AG20443 (cell line): ENCODE measurements around the gene MAPRE3.
A peak's percentile ranks its signal among the peaks of the same experiment; 100 is the strongest.

Source experiments
- DNase-seq: peaks from one replicate; pipeline ENCODE4 v3.0.0; 2012; ENCODE audit warnings: low spot score, mixed read lengths

The MAPRE3 gene

DNA sequence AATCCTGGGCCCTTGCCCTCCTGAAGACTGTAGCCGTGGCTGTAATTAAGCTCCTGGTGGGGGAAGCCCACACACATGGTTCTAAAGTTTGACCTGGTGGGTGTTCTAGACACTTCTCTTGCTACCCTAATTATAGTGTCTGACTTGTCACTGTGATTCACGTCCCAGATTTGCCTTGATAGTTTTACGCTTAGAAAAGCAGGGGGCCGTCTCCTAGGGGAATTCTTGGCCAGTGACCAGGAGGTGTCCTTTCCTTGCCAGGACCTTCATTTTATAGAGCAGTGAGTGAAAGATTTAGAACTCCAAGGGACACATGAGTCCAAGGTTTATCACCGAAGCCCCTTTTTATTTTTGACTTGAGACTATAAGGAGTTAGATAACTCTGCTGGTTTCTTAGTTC, 71.3 kb downstream of the MAPRE3 start:
- DNase-seq: no peak

DNA sequence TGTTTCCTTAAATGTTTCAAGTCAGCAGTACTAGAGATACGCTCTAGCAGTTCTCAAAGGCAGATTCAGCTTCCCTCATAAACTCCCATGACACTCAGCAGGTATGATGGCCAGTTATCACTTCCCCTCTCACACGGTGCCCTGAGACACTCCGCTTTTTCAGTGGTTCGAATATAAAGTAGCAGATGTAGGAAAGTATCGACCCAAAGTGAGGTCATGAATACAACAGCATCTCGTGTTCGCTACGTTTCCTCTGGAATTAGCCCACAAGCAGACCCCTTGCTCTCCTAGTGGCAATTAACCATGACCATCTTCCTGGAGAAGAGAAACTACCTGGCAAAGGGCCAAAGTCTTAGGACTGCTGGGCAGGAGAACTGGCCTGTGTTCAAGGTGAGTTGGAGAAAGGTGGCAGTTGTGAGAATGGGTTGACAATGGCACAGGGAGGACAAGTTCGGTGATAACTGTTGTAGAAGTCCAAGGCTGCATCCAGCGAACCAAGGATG, 71.8 kb downstream of the MAPRE3 start:
- DNase-seq: no peak

DNA sequence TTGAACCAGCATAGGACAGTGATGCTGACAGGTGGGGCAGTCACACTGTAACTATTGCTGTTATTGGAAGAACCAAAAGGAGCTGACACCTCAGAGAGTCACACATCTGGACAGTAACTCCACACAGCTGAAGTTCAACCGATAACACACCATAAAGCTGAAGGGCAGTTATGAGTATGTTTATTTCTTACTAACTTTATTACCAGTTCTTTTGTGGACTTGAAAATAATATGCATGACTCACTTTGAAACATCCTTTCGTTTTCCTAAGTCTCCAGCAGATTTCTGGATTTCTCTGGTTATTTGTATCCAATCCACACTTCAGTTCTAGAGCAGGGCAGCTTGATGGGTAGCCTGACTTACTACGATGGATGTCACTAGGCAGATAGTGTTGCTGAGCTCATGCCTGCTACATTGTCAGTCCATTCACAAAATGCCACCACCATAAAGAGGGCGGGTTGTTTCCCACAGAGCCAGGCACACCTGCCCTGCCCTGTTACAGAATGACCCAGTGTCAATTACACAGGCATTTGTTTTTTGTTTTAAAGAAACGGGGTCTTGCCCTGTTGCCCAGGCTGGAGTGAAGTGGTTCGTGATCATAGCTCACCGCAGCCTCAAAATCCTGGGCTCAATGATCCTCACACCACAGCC, 72.7 kb downstream of the MAPRE3 start:
- no peak for DNase-seq

DNA sequence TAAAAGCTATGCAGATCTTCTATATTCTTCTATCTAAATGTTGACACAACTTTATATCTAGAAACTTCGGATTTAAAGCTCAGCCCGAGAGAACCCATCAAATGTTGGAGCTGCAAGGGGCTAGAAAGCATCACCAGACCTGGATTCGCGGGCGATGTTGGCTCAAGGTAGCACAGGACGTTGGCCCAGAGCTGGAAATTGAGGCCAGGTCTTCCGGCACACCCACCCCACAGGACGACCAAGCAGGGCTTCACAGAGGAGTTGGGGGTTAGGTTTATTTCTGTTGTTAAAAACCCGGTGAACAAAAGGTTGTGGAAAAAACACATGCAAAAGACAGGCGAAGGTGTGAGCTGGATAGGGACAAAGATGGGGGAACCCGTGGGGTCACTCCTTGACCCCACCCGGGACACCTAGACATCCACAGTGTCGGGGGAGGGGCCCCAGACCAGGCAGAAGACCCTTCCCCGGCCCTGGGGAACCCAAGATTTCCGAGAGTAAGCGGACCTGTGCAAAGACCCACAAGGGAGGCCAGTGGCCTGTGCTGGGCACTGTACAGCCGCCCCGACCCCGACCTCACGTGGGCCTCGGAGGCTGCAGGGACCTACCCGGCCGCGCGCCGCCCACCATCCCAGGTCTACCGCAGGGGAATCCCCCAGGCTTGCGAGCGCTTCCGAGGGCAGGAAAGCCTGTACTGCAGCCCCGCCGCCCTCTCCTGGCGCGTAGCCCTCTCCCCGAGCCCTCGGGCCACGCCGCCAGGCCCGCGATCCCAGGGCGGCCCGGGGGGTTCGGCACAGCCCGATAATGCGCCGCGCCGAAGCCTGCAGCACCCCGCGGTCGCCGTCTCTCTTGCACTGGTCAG, 79.2 kb downstream of the MAPRE3 start:
- peak; percentile 62 for DNase-seq

DNA sequence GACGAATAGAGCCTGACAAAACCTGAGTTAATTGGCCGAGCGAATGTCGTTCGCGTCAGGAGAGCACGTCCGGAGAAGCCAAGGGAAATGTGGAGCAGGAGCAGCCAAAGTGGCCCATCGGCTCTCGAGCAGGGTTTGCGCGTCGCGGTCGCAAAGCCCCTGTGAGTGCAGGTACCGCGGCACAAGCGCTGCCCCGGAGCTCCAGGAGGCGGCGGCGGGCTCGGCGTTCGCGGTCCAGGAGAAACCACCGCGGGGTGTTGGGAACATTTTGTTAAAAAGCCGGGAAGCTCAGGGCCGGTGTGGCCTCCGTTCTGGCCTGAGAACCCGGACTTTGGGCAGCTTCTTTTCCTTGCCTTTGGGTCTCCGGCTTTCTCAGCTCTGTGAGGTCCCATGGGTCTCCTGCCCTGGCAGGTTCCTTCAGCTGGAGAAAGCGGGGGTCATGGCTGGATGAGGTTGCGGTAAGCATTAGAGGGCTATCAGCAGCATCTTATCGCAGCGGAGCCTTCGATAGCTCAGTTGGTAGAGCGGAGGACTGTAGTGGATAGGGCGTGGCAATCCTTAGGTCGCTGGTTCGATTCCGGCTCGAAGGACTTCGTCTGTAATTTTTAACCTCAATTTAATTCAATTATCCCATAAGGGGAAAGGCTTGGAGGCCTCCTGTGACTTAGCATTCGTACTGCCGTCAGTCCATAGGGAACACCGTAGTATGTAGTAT, 80.0 kb downstream of the MAPRE3 start:
- DNase-seq: peak; percentile 86

DNA sequence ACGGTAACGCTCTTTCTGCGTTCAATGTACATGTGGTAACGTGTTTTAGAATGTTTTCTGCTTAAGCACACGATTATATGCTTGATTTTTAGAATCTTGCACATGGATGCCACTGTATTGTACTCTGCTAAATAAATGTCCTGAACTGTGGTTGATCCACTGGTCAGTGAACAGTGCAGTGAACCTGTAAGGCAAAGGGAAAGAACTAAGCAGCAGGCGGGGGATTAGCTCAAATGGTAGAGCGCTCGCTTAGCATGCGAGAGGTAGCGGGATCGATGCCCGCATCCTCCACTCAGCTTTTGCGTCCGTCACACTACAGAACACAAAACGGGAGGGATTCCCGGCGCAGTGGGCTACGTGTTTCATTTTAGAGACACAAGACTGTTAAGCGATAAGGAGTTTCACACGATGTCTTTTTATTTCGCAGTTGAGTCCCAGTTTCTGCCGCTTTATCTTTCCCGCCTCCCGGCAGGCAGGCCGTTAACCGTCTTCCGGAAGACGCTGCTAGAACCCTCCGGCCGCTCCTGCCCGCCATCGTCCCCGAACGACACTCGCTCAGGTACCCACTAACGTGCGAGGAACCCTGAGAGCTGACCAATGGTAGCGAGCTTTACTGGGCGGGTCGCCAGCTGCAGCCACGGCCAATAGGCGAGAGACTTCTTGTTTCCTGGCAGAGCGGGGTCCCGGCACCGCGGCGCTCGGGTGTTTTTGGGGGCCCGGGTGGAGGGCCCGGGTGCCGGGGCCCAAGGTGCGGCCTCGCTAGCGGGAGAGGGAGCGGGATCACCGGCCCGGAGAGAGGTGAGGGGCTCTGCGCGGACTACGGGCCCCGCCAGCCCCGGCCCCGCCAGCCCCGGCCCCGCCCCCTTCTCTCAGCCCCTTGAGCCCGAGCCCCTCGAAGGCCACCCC, 80.8 kb downstream of the MAPRE3 start, which contains the start of gene AGBL5:
Gene AGBL5, plus strand, starts transcription at position 673 of the 906 bp plus-strand sequence. CDS start 1,291 bp downstream, outside the sequence.
- peak; percentile 97 for DNase-seq

DNA sequence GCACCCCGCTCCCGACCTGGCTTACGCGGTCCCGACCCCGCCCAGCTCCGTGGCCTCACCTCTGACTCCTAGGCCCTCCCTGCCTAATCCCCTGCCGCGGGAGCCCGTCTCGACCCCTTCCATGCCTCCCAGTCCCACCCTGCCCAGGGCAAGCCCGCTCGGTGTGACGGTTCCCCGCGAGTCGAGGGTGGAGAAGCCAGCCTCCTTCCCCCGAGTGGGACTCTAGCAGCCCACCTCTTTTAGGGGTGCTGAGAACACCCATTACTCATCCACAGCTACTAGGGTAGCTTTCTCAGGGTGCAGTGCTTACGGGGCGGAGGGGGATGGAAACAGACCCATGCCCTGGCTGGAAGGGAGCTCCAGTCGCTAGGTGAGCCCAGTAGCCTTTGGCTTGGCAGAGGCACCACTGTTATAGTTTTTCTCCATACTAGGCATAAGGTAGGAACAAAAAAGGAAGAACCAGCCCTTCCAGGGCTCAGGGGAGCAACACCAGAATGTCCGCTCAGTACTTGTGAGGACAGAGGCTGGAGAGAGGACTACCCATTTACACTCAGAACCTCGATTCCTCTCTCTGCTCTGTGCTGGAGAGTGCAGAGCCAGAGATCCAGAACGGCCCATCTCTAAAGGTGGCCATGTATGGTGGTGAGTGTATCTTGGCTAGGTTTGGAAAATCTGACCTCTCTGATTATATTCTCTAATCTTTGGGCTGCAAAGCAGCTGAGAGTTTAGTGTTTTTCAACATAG, 81.6 kb downstream of the MAPRE3 start:
- DNase-seq: no peak

DNA sequence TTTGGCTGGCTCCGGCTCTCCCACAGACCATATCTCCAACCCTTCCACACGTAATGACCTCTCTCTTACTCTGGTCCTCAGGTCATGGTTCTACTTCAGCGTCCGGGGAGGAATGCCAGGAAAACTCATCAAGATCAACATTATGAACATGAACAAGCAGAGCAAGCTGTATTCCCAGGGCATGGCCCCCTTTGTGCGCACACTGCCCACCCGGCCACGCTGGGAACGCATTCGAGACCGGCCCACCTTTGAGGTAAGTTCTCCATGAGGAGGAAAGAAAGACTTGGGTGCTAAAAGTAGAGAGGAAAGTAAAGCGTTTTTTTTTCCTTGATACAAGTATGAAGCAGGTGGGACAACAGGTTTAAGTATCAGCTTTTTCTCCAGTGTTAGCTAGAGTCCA, 82.9 kb downstream of the MAPRE3 start:
- no peak for DNase-seq

DNA sequence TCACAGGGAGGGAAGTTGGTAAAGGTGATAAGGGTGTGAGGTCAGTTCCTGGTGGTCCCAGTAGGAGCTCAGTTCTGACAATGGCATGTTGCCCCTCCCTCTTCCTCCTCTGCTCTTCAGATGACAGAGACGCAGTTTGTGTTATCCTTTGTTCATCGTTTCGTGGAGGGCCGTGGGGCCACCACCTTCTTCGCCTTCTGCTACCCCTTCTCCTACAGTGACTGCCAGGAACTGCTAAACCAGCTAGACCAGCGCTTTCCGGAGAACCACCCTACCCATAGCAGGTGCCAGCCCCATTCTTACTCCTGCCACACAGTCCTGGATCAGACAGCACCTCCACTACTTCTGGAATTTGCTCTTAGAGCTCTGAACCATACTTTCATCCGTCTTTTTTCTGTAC, 83.3 kb downstream of the MAPRE3 start:
- DNase-seq: no peak

DNA sequence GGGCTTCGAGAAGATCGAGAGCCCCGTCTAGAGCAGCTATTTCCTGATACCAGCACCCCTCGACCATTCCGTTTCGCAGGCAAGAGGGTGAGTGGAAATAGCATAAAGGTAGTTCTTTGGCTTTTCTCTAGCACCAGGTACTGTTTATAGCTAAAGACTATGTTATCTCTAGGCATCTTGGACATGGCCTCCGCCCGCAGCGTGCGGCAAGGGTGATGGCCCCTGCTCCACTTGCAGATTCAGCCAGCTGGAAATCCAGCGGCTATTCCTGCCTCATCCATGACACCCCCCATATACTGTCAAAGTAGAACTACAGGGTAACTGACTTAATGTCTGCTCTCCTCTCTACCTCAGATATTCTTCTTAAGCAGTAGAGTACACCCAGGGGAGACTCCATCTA, 84.3 kb downstream of the MAPRE3 start:
- DNase-seq: no peak

DNA sequence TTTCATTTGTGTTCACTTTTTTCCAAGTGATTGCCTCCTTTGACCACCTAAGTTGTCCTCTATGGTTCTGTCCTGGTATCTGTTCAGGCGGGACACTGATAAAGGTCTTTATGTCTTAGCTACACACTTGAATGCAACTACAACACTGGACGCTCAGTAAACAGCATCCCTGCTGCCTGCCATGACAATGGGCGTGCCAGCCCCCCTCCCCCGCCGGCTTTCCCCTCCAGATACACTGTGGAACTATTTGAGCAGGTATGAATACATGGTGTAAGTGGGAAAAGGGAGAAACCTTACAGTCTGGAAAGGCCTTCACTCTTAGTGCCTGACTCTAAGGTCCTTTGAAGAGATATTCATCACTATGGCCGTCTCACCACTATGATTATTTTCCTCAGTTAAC, 86.7 kb downstream of the MAPRE3 start:
- DNase-seq: no peak

DNA sequence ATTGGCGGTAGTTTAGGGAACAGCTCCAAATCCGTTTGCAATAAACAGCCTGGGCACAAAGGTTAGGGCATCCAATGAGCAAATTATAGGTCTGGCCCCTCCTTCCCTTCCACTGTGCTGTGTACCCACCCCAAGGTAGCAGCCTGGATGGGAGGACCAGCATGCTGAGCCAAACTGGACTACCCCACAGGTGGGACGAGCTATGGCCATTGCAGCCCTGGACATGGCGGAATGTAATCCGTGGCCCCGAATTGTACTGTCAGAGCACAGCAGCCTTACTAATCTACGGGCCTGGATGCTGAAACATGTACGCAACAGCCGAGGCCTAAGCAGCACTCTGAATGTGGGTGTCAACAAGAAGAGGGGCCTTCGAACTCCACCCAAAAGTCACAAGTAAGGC, 87.8 kb downstream of the MAPRE3 start:
- DNase-seq: no peak

DNA sequence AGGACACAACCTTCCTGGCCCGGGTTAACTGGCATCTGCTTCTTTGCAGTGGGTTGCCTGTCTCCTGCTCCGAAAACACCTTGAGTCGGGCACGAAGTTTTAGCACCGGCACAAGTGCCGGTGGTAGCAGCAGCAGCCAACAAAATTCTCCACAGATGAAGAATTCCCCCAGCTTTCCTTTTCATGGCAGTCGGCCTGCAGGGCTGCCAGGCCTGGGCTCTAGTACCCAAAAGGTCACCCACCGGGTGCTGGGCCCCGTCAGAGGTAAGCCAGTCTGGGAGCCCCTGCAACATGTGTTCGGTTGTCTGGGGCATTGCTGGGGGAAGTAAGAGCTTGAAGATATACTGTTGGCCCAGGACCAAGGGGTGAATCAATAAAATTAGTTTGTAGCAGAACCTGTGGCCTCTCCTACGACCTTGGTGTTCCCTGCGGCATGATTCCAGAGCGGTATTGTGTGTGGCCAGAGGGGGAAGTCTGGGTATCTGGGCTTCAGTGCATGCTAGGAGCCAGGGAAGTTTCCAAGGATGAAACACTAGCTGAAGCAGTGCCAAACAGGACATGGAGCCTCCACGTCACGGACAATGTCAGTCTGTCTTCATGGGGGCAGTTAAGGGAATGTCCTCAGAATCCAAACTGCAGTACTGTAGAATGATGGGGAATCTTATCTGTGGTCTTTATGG, 88.8 kb downstream of the MAPRE3 start:
- DNase-seq: no peak

DNA sequence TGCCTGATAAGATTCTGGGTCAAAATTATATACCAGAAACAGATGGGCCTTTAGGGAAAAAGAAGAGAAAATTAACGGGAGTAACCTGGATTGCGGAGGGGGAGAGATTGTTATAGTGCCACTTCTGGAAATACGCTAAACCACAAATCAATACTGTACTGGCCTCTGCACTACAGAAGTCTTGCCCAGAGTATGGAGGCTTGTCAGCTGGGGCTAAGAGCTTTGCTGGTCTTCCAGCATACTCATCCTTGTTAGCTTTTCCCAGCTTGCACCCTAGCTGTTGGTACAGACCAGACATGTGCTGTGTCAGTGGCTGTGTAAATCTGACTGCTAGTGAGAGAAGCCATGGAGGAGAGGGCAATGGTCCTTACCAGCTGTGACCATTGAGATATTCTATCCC, 89.9 kb downstream of the MAPRE3 start:
- no peak for DNase-seq

DNA sequence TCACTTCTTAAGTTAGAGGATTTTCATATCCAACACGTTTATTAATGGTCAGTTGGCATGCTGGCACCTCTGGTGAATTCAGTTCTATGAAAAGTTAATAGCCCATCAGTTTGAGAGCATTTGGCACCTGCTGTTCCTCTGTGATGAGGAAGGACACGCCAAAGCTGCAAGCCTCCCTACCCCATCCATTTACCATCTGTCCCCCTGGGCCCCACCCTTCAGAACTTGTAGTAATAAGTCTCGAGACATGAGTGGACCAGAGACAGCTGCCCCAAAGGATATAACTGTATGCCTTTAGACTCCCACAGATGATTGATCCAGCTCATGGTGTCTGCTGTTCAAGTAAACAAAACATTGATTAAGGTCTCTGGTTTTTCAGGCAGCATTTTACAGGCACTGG, 94.7 kb downstream of the MAPRE3 start:
- DNase-seq: no peak

DNA sequence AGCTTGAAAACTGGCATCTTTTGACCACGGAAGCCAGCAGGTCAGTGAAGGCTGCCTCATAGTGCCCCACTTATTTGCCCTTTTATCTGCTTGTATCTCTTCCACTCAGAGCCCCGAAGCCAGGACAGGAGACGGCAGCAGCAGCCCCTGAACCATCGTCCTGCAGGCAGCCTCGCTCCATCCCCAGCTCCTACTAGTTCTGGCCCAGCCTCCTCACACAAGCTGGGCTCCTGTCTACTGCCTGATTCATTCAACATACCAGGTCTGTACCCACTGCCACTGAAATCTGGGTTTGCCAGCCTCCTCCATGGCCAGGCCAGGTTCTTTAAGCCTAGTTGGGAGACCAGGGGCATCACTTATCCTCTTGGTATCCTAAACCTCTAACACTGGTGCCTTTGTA, 96.9 kb downstream of the MAPRE3 start:
- no peak for DNase-seq

DNA sequence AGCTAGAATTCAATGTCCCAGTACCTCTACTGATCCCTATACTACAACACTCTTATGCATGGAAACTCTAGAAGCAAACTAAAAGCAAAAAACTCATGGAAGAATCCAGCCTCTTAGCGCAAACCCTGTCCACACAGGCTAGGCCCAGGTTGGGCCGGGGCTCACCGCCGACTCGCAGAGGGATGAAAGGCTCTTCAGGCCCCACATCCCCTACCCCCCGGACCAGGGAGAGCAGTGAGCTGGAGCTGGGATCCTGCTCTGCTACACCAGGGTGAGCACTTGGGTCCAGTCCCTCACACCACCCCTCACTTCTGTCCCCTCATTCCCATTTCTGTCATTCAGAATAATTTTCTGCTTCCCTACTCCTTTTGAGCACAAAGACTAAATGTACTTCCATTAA, 99.0 kb downstream of the MAPRE3 start:
- DNase-seq: no peak

DNA sequence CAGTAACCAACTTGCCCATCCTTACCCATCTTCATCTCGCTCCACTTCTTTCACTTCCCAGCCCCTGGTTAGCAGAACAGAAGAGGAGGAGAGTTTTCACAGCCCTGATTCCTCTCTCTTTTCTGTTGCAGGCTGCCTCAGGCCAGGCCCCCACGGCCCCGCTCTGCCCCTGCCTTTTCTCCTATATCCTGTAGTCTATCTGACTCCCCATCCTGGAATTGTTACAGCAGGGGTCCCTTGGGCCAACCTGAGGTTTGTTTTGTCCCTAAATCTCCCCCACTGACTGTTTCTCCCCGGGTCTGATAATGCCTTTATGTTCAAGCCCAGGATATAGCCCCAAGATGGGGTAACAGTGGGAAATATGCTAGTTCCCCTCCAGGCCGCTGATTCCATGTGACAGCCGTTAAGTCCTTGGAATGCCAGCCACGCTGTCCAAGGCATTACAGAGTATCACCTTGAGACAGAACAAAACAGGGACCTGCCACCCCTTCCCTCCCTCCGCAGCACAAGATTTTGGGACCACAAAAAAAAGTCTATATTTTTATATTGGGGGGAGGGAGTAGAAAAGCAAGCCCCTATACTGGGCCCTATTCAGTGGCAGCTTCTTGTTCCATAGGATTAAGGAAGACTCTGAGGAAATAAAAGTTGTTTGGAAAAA, 99.7 kb downstream of the MAPRE3 start:
- DNase-seq: no peak

DNA sequence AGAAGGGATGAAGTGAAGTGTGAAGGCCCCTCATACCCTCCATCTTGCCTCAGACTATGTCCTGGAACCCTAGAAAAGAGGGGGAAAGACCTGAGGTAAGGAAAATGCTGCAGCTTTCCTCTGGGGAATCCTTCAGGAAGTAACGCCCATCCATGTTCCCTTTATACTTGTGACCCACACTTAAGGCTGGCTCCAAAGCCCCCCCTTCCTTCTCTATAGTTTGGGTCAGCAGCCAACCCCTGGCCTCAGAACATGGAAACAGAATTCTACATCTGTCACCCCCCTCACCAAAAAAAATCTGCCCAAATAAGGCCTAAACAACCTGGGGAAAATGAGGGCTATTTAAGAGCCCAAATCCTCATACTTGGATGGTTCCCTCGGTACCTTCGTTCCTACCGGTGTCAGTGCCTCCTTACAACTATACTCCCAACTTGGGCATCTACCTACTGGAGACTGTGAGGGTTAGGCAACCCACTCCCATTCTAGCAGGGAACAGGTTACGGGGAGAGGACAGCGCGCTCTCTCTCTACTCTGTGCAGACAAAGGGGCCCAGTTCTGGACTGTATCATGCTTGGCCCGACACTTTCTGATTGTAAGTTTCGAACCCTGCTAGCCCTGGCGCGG, 100.3 kb downstream of the MAPRE3 start:
- no peak for DNase-seq
